ENCODE measurements around the gene MIPEP.

The MIPEP gene

DNA sequence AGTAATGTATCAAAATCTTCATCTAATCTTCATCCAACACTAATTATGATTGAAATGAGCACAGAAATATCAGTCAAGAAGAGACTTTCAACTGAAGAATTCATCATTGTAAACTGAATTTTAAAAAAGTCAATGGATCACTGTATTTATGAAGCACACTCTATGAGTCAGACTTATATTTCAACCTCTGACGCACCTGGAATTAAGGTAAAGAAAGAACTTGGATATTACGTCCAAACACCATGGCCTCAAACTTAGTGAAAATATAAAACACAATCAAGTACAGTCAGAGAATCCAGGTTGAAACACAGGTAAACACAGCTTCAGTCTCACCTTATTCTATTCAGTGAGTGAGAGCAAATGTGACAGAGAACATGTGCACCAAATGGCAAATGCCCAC is 39.5 kb downstream of the MIPEP start:
- DNase-seq, result no peak

DNA sequence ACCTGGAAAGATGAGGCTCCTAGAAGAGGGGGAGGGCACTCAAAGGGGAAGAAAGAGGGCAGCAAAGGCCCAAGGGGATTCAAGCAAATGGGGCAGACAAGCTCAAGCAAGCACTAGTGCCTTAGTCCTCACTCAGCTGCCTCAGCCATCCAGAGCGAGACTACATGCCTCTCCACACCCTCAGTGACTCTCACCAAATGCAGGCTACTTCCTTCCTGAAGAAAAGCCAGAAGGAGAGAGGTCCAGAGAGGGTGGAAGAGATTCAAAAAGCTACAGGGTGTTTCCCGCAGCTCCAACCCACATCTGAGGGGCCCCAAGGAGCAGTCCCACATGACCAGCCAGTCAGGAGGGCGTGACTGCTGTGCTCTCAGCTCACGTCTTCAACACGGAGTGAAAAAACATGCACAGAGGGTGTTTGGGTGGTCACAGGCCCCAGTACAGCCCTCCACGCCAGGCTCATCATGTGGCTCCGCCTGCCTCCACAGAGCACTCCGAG is 40.5 kb downstream of the MIPEP start:
- no peak for DNase-seq

GRCh38 chr13:23848019-23848418 is 41.2 kb downstream of the MIPEP start:
- DNase-seq, result no peak

DNA sequence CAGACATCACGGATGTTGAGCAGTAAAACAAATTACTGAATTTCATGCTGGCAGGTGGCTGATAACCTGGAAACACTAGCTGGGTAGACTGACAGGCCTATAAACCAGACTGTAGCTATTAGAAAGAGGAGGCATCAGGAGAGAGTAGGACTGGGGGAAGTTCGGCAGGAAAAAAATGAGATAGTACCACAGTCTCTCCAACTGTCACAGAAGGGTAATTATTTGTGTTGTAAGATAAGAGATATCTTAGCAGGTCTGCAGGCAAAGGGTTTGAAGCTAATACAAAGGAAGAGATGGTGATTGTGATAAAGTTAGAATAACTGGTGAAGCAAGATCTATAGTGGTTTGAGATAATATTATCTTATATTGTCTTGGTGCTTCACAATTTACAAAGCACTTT is 41.7 kb downstream of the MIPEP start:
- DNase-seq, result no peak

GRCh38 chr13:23845105-23845725 is 44.0 kb downstream of the MIPEP start:
- no peak for DNase-seq

- DNase-seq, result no peak
Observed at GRCh38 chr13:23844132-23844531, 45.1 kb downstream of the MIPEP start.

DNA sequence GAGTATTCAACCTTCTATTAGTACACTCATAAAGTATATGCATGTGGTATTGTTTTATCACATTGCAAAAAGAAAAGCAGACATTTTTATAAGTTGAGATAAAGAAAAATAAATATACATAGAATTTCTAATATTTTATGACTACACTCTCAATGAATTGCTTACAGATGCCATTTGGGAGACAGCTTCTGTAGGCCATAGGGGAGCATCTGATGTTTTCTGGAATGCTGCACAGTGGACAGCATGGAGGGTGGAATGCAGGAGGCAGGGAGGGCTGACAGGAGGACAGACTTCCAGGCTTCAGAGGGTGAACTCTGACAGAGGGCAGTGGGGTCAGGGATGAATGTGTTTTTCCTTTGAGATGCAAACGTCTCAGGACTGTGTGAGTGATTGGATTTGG is 45.8 kb downstream of the MIPEP start:
- DNase-seq, result no peak

- no peak for DNase-seq
Observed at GRCh38 chr13:23842406-23842805, 46.8 kb downstream of the MIPEP start.

DNA sequence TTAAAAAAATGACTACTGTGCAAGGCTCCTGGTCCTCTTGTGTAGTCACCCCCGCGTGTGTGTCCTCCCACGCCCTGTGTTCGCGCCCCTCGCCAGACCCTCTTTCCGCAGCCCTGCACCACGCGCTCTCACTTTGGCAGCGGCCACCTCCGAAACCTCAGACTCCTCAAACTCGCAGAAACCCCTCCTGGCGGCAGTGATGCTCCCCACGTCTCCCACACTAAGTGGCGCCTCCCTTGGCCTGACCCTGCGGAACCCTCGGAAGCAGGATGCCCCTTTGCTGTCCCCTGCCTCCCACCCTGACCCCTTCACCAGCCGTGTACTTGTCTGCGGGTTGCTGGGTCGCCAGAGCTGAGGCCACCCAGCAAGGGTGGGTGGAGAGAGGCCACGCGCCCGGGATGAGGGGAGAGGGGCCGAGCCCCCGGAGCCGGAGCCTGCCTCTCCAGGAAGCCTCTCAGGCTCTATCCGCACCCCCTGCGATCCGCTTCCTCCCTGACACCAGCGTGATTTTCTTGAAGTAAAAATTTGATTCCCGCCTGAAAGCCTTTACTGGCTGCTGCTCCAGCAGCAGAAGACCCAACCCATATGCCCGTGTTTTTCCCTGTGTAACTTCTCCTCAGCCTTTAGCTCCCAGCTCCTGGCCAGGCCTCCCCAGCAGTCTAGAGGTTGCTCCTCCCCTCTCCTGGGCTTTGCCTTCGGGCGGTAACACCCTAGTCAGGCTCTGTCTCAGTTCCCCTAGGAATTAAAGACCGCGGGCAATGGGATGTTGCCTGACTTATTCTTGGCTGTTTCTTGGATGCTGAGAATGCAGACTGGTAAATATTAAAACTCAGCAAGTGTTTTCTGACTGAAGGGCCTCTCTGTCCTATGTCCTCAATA is 55.2 kb downstream of the MIPEP start:
- DNase-seq, result no peak

- no peak for DNase-seq
Observed at GRCh38 chr13:23828866-23829265, 60.3 kb downstream of the MIPEP start.

DNA sequence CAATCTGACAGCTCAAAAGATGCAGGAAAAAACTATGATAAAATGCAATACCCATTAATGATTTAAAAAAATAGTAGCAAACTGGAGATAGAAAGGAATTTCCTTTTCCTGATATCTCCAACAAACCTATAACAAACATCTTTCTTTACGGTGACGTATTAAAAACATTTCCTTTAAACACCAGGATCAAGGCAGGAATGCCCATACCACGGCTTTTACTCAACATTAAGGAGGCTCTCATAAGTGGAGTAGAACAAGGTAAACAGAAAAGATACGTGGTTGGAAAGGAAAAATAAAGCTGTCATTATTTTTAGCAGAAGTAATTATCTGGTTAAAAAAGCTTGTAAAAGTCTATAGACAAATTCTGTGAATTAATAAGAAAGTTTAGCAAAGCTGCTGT is 61.1 kb downstream of the MIPEP start:
- DNase-seq, result no peak

GRCh38 chr13:23825179-23825578 is 64.0 kb downstream of the MIPEP start:
- no peak for DNase-seq

GRCh38 chr13:23824371-23824770 is 64.8 kb downstream of the MIPEP start:
- no peak for DNase-seq

GRCh38 chr13:23822252-23822824 is 66.9 kb downstream of the MIPEP start:
- DNase-seq, result no peak

- no peak for DNase-seq
Observed at GRCh38 chr13:23820530-23820929, 68.7 kb downstream of the MIPEP start.

- DNase-seq, result no peak
Observed at GRCh38 chr13:23817830-23818229, 71.4 kb downstream of the MIPEP start.

- no peak for DNase-seq
Observed at GRCh38 chr13:23817136-23817535, 72.1 kb downstream of the MIPEP start.

- DNase-seq, result no peak
Observed at GRCh38 chr13:23813635-23814034, 75.6 kb downstream of the MIPEP start.

DNA sequence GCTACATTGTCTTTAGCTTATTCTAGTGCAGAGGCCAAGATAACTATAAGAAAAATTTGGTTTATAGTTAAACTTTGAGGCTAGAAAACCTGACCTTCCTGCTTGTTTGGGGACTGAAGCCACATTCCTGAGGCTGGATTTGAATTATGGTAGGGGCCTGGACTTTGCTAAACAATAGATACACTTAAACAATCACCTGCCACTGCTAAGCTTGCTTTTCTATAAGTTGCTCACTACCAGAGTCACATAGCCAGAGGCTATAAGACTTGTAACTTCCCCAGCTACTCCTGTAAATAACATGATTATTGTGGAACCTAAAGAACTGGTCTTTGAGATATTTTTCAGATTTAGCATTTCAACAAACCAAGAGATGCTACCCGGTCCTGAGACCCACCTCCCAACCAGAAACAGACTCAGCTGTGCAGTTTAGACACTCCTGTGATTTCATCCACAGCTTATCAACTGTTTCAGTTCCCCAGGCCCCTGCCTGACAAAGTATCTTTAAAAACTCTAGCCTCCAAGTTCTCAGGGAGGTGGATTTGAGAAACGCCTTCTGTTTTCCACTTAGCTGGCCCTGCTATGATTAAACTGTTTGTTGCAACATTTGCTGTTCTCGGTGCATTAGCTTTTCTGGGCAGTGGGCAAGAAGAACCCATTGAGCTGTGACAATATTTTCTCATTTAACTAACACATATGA is 77.7 kb downstream of the MIPEP start:
- DNase-seq, result no peak

GRCh38 chr13:23810685-23811240 is 78.4 kb downstream of the MIPEP start:
- DNase-seq, result no peak

DNA sequence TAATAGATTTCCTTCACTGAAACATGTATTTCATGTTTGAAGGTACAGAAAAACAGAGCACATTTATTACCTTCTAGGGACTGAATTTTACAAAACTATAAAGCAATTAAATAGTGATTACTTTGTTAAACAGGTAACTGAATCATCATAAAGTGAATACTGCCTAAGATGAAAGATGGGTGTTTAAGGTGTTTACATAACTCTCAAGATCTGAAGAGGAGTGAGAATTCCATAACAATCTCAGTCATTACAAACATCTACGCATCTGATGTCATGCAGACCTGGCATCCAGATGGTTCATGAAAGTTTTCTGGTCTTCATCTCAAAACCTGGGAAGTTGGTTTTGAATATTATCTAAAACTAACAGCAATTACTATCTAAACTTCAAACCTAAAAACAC is 80.4 kb downstream of the MIPEP start:
- no peak for DNase-seq

DNA sequence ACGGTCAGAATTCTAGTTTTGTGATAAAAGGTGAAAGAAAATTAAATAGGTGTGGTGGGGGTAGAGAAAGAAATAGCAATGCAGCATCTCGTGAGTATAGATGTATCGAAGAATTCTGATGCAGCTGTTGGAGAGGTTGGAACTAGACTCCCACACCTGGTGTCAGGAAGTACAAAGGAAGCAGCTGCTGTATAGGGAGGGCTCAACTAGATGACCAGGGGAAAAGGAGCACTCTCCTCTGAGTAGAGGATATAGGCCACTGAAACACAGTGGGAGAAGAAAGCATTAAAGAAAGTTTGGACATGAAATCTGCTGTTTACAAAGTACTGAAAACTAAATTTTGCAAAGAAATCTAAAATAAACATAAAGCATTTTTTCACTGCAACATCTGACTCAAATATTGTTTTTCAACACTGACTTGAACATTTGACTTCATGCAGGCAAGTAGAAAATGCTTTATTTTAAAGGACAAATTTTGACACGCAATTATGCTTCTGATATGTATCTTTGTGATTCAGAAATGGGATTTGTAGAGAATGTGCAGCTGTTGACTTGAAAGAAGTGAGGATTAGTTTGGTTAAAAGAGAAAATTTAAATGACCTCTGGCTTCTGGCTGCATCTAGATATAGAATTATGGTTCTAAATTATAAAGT is 82.2 kb downstream of the MIPEP start:
- DNase-seq, result no peak

DNA sequence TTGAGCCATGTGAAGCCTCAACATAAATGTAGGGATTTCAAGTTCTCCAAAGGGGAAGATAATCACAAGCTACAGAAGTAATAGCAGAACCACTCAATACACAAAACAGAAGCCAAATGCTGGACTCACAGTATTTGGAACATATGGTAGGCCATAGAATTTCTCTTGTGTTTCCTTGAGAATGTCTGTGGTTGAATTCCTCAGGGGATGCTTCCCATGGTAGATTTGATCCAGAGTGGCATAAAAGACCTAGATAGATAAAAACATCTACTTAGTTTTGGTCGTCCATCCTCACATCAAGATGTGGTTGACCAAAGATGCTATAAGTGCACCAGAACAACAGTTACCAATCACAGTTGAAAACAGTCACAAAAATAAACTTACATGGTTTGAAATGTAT is 83.4 kb downstream of the MIPEP start:
- no peak for DNase-seq

Data from stimulated activated CD4-positive, alpha-beta T cell treated with anti-CD3 and anti-CD28 coated beads, Interleukin-2, amount 100 ng/mL, for 48 hours (primary cell).